Measurements from ENCODE around the gene HDGF.

DNA sequence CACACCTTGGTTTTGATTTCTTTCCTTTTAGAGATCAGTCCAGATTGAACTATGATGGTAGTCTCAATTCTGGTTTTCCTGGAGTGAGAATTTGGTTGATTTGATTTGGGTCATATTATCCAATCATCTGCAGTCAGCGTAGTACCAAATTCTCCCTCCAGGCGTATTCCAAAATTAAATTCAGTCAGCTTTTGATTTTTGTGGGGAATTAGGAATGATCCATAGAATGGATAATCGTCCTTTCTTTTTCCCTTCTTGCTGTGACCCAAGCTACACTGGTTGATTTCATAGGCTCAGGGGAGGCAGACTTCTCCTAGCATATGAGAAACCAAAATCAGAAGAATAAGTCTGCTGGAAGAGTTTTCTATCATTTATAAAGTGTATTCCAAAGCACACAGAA lies 20.7 kb upstream of the HDGF start:
- TF ChIP-seq, protein P1, sequence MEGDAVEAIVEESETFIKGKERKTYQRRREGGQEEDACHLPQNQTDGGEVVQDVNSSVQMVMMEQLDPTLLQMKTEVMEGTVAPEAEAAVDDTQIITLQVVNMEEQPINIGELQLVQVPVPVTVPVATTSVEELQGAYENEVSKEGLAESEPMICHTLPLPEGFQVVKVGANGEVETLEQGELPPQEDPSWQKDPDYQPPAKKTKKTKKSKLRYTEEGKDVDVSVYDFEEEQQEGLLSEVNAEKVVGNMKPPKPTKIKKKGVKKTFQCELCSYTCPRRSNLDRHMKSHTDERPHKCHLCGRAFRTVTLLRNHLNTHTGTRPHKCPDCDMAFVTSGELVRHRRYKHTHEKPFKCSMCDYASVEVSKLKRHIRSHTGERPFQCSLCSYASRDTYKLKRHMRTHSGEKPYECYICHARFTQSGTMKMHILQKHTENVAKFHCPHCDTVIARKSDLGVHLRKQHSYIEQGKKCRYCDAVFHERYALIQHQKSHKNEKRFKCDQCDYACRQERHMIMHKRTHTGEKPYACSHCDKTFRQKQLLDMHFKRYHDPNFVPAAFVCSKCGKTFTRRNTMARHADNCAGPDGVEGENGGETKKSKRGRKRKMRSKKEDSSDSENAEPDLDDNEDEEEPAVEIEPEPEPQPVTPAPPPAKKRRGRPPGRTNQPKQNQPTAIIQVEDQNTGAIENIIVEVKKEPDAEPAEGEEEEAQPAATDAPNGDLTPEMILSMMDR (IDR thresholded peaks at IDR 0.05; ENCODE audit: low read length), result no peak
- TF ChIP-seq EZH2 (IDR thresholded peaks at IDR 0.05; ENCODE audit: borderline replicate concordance, low read length), result no peak
